HG02571 (cell line): ENCODE results near the gene PRMT1.

Experiments
- ATAC-seq: cut with Tn5 transposase; IDR thresholded peaks from one replicate; pipeline ENCODE4 v1.9.1; 2021; ENCODE audit warnings: mild to moderate bottlenecking, moderate library complexity; ENCODE audit not compliant: unreplicated experiment

PRMT1 gene

DNA sequence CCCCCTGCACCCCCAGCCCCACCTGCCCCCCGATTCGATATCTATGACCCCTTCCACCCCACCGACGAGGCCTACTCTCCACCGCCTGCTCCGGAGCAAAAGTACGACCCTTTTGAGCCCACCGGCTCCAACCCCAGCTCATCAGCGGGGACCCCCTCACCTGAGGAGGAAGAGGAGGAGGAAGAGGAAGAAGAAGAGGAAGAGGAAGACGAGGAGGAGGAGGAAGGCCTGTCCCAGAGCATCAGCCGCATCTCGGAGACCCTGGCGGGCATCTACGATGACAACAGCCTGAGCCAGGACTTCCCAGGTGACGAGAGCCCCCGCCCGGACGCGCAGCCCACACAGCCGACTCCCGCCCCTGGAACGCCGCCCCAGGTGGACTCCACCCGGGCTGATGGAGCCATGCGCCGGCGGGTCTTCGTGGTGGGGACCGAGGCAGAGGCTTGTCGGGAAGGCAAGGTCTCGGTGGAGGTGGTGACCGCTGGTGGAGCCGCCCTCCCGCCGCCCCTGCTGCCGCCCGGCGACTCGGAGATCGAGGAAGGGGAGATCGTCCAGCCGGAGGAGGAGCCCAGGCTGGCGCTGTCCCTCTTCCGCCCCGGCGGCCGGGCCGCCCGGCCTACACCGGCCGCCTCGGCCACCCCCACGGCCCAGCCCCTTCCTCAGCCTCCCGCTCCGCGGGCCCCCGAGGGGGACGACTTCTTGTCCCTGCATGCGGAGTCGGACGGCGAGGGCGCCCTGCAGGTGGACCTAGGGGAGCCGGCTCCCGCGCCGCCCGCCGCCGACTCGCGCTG, 25.8 kb upstream of the PRMT1 start:
- no peak for ATAC-seq

DNA sequence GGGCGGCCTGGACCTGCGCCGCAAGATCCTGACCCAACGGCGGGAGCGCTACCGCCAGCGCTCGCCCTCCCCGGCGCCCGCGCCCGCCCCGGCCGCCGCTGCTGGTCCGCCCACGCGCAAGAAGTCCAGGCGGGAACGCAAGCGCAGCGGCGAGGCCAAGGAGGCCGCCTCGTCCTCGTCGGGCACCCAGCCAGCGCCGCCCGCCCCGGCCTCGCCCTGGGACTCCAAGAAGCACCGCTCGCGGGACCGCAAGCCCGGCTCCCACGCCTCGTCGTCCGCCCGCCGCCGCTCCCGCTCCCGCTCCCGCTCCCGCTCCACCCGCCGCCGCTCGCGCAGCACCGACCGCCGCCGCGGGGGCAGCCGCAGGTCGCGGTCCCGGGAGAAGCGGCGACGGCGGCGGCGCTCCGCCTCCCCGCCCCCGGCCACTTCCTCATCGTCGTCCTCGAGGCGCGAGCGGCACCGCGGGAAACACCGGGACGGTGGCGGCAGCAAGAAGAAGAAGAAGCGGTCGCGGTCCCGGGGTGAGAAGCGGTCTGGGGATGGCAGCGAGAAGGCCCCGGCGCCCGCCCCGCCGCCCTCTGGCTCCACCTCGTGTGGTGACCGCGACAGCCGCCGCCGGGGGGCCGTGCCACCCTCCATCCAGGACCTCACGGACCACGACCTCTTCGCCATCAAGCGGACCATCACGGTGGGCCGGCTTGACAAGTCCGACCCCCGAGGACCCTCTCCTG, 25.1 kb upstream of the PRMT1 start:
- no peak for ATAC-seq

DNA sequence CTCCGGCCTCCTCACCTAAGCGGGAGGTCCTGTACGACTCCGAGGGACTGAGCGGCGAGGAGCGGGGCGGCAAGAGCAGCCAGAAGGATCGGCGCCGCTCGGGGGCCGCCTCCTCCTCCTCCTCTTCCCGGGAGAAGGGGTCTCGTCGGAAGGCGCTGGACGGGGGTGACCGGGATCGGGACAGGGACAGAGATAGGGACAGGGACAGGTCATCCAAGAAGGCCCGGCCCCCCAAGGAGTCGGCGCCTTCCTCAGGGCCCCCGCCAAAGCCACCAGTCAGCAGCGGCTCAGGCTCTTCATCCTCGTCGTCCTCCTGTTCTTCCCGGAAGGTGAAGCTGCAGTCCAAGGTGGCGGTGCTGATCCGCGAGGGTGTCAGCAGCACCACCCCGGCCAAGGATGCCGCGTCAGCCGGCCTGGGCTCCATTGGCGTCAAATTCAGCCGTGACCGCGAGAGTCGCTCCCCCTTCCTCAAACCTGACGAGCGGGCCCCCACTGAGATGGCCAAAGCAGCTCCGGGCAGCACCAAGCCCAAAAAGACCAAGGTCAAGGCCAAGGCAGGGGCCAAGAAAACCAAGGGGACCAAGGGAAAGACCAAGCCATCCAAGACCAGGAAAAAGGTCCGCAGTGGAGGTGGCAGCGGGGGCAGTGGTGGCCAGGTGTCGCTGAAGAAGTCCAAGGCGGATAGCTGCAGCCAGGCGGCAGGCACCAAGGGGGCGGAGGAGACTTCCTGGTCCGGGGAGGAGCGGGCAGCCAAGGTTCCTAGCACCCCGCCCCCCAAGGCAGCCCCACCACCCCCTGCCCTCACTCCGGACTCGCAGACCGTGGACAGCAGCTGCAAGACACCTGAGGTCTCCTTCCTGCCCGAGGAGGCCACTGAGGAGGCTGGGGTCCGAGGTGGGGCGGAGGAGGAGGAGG, 24.3 kb upstream of the PRMT1 start:
- no peak for ATAC-seq

DNA sequence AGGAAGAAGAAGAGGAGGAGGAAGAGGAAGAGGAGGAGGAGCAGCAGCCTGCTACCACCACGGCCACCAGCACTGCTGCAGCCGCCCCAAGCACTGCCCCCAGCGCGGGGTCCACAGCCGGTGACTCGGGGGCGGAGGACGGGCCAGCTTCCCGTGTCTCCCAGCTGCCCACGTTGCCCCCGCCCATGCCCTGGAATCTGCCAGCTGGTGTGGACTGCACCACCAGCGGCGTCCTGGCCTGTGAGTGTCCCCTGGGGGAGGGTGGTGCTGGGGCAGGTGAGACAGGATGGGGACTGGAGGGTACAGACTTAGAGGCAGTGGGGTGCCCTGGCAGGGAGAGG, 23.6 kb upstream of the PRMT1 start:
- no peak for ATAC-seq

DNA sequence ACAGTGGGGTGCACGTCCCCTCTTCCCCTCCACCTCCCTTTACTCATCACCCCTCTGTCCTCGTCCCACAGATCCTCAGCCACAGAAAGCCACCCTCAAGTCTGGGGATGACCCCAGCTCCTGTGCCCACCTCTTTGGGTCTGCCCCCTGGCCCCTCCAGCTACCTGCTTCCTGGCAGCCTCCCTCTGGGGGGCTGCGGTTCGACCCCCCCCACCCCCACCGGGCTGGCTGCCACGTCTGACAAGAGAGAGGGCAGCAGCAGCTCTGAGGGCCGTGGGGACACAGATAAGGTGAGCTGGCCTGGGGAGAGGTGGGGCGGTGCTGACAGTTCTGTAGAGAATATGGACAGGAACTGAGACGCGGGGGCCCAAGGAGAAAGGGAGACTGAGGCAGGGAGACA, 22.5 kb upstream of the PRMT1 start:
- no peak for ATAC-seq

DNA sequence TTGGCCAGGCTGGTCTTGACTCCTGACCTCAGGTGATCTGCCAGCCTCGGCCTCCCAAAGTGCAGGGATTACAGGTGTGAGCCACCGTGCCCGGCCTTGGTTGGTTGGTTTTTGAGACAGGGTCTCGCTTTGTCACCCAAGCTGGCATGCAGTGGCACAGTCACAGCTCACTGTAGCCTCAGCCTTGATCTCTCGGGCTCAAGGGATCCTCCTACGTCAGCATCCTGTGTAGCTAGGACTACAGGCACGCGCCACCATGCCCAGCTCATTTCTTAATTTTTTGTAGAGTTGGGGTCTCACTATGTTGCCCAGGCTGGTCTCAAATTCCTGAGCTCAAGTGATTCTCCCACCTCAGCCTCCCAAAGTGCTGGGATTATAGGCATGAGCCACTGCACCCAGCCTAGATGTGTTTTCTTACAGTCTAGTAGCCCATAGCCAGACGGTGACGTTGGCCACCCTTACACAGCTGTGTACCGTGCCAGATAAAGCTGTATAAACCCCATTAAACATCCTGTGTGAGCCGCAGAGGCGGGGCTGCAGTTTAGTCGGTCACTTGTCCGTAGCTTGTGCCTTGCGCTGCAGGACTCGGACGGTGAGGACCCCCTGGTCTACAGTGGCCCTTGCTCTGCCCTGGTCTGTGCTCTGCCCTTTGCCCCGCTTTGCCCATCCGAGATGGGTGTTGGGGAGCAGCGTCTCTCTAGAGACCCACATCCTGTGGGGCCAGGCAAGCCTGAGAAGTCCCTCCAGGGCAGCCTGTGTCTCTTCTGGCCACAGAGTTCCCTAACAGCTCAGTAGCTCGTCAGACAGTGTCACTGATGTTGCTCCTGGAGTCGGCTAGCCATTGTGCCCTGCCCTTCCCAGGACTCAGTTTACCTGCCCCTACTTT, 21.3 kb upstream of the PRMT1 start:
- no peak for ATAC-seq

DNA sequence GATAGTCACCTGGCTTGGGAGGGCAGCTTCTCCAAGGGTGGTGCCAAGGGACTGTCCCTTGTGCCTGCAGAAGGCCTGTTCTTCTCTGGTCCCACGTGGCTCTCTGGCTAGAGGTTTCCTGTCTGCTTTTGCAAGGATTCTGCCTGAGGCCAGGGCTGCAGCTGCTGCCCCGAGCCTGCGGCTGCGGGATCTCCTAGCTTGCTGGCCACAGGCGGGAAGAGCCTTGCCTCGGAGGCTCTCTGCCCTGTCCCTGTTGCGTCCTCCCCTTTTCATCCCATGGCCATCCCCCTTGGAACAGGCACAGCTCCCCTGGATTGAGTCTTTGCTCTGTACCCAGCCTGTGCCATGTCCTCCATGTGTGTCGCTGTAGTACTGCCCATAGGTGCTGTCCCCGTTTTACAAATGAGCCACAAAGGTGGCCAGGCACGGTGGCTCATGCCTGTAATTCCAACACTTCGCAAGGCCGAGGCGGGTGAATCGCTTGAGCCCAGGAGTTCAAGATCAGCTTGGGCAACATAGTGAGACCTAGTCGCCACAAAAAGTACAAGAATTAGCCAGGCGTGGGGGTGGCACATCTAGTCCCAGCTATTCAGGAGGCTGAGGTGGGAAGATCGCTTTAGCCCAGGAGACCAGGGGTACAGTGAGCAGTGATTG, 20.5 kb upstream of the PRMT1 start:
- ATAC-seq: no peak

DNA sequence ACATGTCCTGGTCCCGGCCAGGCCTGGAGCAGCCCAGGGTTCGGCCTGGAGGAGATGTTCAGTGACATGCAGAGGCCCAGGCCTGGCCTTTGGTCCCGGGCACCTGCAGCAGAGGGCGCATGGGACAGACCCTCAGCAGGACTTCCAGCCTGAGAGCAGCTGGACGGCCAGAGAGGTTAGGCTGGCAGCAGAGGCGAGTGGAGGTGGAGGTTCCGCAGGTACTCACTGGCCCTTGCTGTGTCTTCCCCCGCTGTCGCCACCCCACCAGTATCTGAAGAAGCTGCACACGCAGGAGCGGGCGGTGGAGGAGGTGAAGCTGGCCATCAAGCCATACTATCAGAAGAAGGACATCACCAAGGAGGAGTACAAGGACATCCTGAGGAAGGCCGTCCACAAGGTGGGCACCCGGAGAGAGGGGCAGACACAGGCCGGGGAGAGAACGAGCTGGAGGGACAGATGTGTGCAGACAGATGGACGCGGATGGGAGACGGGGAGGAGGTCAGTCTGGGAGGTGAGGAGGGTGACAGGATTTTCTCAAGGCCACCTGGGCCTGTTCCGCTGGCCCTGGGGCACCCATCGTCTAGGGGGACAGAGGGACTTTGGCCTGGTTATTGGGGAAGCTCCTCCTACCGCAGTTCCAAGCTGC, 19.5 kb upstream of the PRMT1 start:
- ATAC-seq: no peak

DNA sequence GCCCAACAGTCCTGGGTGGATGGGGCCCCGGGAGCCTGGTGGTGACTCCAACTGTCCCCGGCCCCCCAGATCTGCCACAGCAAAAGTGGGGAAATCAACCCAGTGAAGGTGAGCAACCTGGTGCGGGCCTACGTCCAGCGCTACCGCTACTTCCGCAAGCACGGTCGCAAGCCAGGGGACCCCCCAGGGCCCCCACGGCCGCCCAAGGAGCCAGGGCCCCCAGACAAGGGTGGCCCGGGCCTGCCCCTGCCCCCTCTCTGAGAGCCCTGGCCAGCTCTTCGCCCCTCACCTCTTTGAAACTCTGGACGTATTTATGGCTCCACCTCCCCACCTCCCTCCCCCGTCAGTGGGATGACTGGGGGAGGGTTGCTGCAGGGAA, 18.9 kb upstream of the PRMT1 start:
- no peak for ATAC-seq

DNA sequence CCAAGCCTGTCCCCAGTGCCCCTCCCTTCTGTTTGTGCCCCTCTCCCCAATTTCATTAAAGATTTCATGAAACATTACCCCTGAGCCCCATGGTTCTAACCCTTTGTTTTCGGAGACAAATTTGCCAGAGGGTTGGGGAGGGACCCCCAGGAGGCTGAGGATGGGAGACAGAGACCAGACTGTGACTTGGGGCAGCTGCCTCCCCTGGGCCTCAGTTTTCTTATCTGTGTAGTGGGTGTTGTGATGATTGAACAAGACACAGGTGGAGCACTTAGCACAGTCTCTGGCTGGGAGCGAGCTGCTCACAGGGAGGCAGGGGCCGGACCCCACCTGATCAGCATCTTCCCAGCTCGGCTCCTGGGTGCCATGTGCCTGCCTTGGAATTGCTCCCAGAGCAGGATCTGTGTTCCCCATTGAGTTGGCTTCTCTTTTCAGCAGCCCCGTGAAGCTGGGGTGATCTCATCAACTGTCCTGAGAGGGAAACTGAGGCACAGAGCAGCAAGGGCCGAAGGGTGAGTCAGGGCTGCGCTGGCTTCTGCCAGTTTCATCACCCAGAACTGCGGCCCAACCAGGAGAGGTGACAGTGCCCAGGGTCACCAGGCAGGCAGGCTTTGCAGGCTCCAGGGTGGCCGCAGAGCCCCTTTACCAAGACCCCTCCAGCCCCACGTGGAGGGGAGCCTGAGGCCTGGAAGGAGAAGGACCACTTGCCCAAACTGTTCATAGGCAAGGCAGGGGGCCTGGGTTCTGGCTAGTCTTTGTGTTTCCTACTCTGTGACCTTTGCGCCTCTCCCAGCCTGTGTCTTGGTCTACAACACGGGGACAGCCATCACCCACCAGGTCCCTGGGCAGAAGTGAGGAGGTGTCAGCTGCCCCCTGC, 18.3 kb upstream of the PRMT1 start:
- no peak for ATAC-seq

DNA sequence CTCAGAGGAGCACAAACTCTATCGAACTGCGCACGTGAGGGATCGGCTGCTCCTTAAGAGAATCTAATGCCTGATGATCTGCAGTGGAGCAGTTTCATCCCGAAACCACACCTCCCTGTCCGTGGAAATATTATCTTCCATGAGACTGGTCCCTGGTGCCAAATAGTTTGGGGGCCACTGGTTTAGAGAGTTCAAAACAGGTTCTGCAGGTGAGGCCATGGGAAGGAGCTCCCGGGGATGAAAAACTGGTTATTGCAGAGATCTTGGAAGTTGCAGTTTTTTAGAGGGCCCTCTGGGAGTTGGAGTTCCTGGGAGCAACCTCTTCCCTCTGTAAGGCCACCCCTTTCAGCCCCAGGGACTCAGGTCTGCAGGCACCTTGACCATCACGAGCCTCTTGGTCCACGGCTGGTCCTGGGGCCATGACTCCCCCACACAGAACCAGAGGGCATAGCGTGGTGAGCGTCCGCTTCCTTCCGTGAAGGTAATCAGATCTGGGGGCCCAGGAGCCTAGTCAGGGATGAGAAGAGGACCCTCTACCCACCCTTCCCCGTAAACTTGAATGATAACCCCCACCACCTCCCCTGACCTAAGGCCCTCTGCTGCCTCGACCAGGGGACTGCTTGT, 16.6 kb upstream of the PRMT1 start:
- no peak for ATAC-seq

DNA sequence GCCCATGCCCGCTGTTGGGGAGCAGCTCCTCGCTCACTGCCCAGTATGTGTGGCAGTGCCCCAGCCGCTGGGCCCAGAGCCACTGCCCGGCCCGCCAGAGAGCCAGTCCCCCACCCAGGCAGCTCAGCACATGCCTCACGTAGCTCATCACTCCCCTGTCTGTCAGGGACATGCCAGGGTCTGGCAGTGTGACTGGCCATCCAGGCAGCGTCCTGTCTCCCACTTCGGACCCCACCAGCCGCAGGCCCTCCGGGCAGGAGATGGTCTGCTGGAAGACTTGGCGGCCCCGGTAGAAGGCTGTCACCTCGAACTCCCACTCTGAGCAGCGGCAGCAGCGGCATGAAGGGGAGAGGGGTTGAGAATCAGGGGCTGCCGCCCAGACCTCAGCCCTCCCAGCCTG, 15.1 kb upstream of the PRMT1 start:
- no peak for ATAC-seq

DNA sequence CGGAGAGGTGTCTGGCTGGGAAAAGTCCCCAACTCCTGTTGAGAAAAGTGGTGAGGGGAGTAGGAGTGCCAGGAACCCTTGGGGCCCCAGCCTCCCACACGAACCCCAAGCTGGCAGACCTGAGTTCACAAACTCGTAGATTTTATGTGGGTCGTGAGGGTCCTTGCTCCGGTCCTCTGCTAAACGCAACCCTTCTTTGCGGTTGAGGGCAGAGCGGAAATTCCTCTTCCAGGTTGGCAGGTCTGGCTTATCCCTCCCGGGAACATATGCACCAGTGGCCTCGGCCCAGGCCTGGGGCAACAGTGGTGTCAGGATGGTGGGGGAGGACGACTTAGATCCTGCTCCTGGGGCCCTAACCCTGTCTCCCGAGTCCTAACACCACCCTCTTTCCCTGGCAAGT, 13.8 kb upstream of the PRMT1 start:
- ATAC-seq: no peak

DNA sequence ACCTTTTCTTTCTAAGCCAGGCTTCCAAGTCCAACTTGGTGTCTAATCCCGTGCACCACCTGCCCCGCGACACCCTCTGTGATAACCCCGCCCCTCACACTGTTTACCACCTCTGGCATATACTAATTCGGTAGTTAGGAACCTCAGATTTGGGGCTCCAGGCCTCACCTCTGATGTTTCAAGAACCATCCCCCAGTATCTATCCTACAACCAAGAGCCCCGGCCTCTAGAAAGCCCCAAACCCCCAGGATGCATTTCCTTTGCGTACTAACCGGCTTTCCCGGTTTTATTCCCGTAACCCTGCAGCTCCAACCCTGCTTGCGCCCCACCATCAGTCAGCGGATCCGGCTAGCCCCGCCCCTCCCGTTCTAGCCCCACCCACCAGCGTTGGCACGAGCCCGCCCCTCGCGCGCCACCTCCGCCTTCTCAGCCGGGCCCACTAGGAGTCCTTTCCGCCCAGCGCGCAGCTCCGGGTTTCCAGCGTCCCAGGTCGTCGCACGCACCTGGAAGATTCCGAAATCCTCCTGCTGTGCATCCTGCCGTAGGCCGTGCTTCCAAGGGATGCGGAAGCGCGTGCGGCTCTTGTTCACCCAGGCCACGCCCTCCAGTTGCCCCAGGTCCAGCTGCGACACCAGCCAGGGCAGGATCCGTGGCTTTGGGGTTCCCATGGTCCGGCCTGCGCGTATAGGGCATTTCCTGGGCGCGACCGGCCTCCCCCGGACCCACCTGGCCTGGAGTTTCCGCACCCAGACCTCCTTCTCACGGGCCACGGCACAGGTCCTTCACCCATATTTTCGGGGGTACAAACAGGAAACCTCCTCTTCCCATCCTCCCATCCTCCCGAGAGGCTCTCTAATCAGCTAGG, 12.7 kb upstream of the PRMT1 start:
- no peak for ATAC-seq

DNA sequence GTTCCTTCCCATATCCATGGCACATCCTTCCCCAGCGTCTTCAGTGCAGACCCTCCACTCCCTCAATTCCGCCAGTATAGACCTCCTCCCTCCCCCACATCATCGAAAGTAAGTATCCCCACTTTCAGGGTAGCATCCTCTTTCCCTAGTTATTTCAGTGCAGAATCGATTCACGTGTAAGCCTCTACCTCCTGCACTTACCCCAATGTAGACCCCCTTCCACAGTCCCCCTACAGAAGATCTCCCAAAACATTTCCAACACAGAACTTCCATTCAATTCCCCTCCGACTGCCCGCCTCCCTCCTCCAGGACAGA, 12.1 kb upstream of the PRMT1 start:
- ATAC-seq: no peak

DNA sequence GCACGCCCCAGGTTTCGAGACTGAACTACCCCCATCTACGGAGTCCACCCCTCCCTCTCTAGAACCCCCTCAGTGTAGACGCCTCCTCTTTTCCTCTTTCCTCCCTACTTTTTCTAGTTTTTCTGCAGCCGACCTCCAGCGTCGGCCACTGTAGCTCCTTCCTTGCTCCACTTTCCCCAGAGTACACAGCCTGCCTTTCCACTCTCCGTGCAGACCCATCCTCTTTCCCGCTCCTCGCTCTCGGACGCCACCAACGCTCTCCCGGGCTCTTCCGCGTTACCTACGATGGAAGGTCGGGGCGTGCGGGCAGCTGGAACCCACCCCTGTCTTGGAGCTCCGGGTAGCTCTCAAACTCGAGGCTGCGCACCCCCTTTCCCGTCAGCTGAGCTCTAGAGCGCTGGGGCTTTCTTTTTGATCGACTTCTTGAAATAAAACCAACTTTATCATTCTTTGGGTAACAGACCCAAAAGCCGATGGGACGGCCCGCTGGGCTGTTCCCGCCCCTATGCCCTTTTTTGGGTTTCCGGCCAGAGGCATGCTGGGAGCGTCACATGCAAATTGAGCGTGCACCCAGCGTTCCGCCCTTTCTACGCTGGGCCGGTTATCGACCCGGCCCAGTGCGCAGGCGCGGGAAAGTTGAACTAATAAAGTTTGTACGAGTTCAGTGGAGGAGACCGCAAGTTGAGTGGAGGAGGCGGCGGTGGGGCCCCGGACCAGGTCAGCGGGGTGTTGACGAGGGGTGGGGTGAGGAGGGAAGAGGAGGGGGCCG, 11.5 kb upstream of the PRMT1 start, which contains the start of the genes BCL2L12 and IRF3:
Gene BCL2L12 (plus strand): TSS at position 583 of the 769 bp plus-strand sequence. CDS start 760 bp downstream, outside the sequence.
Gene IRF3 (minus strand): TSS at position 507 of the 769 bp plus-strand sequence. CDS start 1,019 bp downstream, outside the sequence.
- ATAC-seq: peak; percentile 90

DNA sequence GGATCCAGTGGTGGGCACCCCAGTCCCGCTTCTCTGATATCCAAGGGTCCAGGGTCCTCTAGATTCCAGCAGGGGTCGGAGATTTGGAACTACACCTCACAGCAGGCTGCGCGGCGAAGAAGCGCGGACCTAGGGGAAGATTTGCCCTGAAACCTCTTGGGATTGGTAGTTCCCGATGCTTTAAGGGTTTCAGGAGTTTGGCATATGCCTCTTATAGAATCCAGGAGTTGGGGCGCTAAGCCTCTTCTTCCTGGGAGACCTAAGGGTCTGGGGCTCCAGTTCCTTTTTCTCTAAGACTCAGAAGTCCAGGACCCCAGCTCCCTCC, 11.0 kb upstream of the PRMT1 start:
- no peak for ATAC-seq
